ENCODE results near the gene EOLA1. TPM values are rescaled to one million over a fixed set of nuclear protein-coding genes. Genes with fewer than 3 reads are reported as not detected.
A peak's percentile ranks its signal among the peaks of the same experiment; 100 is the strongest.

Gene EOLA1
- total and polyA plus RNA-seq, 12 donors = 20.6 to 37.7 (median 26.1) TPM

DNA sequence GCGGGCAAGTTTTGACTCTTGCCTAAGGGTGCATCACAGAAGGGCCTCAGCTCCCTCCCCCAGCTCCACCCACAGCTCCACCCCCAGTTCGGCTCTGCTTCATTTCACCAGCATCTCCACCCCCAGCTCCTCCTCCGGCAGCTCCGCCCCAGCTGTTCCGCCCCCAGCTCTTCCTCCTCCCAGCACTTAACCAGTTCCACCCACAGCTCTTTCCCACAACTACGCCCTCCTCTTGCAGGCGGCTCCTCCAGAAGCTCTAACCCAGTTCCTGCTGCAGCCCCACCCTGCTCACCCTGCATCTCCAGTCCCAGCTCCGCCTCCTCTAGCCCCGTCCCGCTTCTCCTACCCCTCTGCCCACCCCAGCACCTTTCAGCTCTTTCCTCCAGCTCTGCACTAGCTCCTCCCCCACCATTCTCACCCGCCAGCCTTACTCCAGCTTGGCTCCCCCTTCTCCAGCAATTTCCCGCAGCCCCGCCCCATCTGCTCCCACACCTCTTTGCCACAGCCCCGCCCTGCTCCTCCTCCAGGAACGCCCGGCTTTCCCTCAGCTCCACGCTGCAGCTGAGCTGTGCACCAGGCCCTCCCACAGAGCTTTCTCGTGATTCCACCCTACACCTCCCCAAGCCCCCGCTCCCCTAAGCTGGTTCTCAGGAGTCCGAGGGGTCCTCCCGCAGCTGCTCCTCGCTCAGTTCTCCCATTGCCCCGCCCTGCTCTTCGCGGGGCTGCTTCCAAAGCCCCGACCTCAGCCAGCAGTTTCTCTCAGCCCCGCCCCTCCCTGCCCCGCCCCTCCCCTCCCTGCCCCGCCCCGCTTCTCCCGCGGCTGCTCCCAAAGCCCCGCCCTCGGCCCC, 1.3 kb upstream of the EOLA1 start:
- Histone ChIP-seq H3K4me1 (peaks cover 0 to 11% (median 4%) of the 10 kb centered on the region in 9 donors), H3K27ac (peak overlapping the region; percentile 22 to 93 (median 77)), H3K27me3 (no peaks in the 10 kb centered on the region), H3K9me3 (no peaks in the 10 kb centered on the region), H3K36me3 (peaks cover 0 to 4% (median 0%) of the 10 kb centered on the region in 9 donors), H3K4me3 (peak overlapping the region in 9 of 10 donors; percentile 27 to 76 (median 66))
- 1% methylated on average over 16 to 34 of the region's 34 CpGs for WGBS, 2 donors
- ATAC-seq (peak; percentile 69 to 82 (median 76)), DNase-seq (peak; percentile 87 to 91)
- intact Hi-C loops (cut with DNase I) = no loop called here
- TF ChIP-seq, protein P1, sequence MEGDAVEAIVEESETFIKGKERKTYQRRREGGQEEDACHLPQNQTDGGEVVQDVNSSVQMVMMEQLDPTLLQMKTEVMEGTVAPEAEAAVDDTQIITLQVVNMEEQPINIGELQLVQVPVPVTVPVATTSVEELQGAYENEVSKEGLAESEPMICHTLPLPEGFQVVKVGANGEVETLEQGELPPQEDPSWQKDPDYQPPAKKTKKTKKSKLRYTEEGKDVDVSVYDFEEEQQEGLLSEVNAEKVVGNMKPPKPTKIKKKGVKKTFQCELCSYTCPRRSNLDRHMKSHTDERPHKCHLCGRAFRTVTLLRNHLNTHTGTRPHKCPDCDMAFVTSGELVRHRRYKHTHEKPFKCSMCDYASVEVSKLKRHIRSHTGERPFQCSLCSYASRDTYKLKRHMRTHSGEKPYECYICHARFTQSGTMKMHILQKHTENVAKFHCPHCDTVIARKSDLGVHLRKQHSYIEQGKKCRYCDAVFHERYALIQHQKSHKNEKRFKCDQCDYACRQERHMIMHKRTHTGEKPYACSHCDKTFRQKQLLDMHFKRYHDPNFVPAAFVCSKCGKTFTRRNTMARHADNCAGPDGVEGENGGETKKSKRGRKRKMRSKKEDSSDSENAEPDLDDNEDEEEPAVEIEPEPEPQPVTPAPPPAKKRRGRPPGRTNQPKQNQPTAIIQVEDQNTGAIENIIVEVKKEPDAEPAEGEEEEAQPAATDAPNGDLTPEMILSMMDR (IDR thresholded peaks at IDR 0.05) = no peak

GRCh38 chrX:149540131-149540620, 636 bp upstream of the EOLA1 start:
- ATAC-seq (peak; percentile 77 to 88 (median 82)), DNase-seq (peak; percentile 91 to 93)
- H3K9me3 ChIP-seq = no peaks in the 10 kb centered on the region
- H3K27me3 ChIP-seq = no peaks in the 10 kb centered on the region
- intact Hi-C loops (cut with DNase I) = no loop called here
- 0 to 2% methylated on average over 6 to 24 of the region's 24 CpGs for WGBS, 2 donors
- H3K4me1 ChIP-seq = peaks cover 0 to 11% (median 4%) of the 10 kb centered on the region in 9 donors
- TF ChIP-seq, protein P1 (IDR thresholded peaks at IDR 0.05) = no peak
- H3K36me3 ChIP-seq = peaks cover 0 to 4% (median 0%) of the 10 kb centered on the region in 9 donors
- H3K27ac ChIP-seq = peak overlapping the region; percentile 84 to 93 (median 90)
- H3K4me3 ChIP-seq = peak overlapping the region in 9 of 10 donors; percentile 42 to 76 (median 66)

DNA sequence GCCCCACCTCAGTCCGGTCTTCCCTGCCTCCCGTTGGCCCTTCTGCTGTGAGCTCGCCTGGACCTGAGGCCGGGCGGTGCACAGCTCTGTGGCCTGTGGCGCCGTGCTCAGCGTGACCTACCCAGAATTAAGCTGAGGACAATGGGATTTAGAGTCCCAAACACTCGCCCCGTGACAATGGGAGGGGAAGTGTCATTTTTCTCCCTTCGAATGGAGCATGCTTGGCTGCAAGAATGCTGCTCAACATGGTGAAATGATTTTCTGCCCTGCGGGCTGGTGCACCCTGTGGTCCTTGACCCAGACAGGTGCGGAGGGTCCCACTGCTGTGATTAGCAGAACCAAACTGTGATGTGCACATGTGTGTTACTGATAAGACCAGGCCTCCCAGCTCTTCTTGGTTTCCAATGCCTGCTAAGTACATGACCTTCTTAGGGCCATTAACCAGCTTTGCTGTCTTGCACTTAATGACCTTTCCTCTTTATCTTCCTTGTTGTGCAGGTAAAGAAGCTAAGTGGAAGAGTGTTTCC, 772 bp downstream of the EOLA1 start:
- H3K27ac ChIP-seq = peak overlapping the region; percentile 84 to 93 (median 90)
- TF ChIP-seq, protein P1 (IDR thresholded peaks at IDR 0.05) = no peak
- 8 to 14% methylated on average over 13 of the region's 13 CpGs for WGBS, 2 donors
- intact Hi-C loops (cut with DNase I) = no loop called here
- no peaks in the 10 kb centered on the region for H3K9me3 ChIP-seq
- peaks cover 0 to 11% (median 4%) of the 10 kb centered on the region in 9 donors for H3K4me1 ChIP-seq
- peak overlapping the region; percentile 42 to 76 (median 66) for H3K4me3 ChIP-seq
- peaks cover 0 to 6% (median 0%) of the 10 kb centered on the region in 9 donors for H3K36me3 ChIP-seq
- no peaks in the 10 kb centered on the region for H3K27me3 ChIP-seq
- DNase-seq (no peak), ATAC-seq (no peak)

Measured in heart right ventricle (tissue), 16 donors.